Ishikawa (cell line): ENCODE data around the gene KCNQ1OT1.

Source experiments
- EP300 ChIP-seq: IDR thresholded peaks from 2 replicates; pipeline ENCODE4 v1.6.1; 2012; ENCODE audit warnings: borderline replicate concordance
- TAF1 ChIP-seq: IDR thresholded peaks from 2 replicates; pipeline ENCODE4 v1.6.1; 2012; ENCODE audit warnings: low read depth, mild to moderate bottlenecking
- TF ChIP-seq, protein P1 (sequence below): IDR thresholded peaks from 2 replicates; pipeline ENCODE4 v1.6.1; 2012

DNA sequence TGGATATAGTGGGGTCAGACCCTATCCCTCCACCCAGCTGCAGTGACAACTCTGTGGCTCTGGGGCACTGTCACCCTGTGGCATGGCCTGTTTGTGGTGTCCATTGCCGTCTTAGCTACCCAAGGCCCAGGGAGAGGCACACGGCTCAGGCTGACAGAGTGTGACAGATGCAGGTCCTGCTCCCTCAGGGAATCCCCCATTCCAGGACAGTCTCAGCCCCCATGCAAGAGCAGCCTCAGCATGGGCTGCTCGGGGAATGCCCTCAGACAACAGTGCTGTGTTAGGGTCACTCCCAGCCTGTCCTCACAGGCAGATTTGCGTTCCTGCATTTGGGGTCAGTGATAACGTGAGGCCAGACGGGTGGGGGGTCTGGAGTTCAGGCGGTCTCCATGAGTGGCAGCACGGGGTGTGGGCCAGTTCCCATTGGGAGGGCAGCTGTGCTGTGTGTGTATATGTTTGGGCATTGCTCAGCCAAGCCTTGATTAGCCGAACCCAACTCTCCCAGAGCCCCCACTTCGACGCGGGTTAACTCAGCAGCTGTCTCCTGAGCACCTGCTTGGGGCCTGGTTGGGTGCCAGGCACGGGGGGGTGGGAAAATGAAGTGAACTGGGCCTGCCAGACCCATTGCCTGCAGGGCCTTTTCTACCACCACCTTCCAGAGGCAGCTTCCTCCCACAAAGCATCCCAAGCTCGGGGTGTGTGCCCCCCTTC lies 5.3 kb upstream of the KCNQ1OT1 start:
- TF ChIP-seq TAF1 (no peak), EP300 (no peak)
- TF ChIP-seq, protein P1, sequence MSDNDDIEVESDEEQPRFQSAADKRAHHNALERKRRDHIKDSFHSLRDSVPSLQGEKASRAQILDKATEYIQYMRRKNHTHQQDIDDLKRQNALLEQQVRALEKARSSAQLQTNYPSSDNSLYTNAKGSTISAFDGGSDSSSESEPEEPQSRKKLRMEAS, result no peak
